Gastroesophageal sphincter (tissue), 3 donors: Measurements from ENCODE around the gene CDK5R2.

Experiments used
- CTCF ChIP-seq, 4 experiments: fragments of 200-600 bp in 2 of 4; fragments of 450-650 bp in 2 of 4; sonication (generic) in 1 of 4; IDR thresholded peaks; one replicate each; pipeline ENCODE4 v1.5.1; 2017 to 2019; ENCODE audit warnings: antibody characterized with exemption in 4 of 4, mild to moderate bottlenecking in 2 of 4, moderate library complexity in 2 of 4
- POLR2A ChIP-seq, 2 donors: fragments of 450-650 bp; IDR thresholded peaks; one replicate each; pipeline ENCODE4 v1.6.1; 2017; ENCODE audit warnings: antibody characterized with exemption in 2 of 2, mild to moderate bottlenecking in 2 of 2, moderate library complexity in 1 of 2

- no peak for TF ChIP-seq POLR2A (IDR thresholded peaks at IDR 0.05)
- TF ChIP-seq CTCF (IDR thresholded peaks at IDR 0.05) = no peak
Measured at GRCh38 chr2:218990612-218991011, 31.1 kb downstream of the CDK5R2 start.
